ENCODE measurements around the gene NIF3L1. TPM values are rescaled to one million over a fixed set of nuclear protein-coding genes. Genes with fewer than 3 reads are reported as not detected.

Gene NIF3L1
- total and polyA plus RNA-seq, 2 of the 13 experiments (the other 11 are each of a cell fraction or from before 2014, with no cell fraction given): 67.9 to 75.2 TPM

- TF ChIP-seq HMGXB3 (CRISPR knock-in tag; IDR thresholded peaks at IDR 0.05; ENCODE audit: borderline replicate concordance) (peak; percentile 94), AGO1 (IDR thresholded peaks at IDR 0.05; ENCODE audit: low read depth, low read length, poor library complexity, severe bottlenecking) (no peak), DR1 (CRISPR knock-in tag; IDR thresholded peaks at IDR 0.05) (peak; percentile 72; the same call in 1 of the 2 replicates), E2F5 (CRISPR knock-in tag; conservative IDR thresholded peaks at IDR 0.05) (peak; percentile 72; the same call in 1 of the 2 replicates), PLSCR1 (CRISPR knock-in tag; IDR thresholded peaks at IDR 0.05; ENCODE audit: borderline replicate concordance) (no peak), MAFG (CRISPR knock-in tag; IDR thresholded peaks at IDR 0.05) (no peak), ATF3 (CRISPR knock-in tag; IDR thresholded peaks at IDR 0.05) (peak; percentile 11), FOXA3 (CRISPR knock-in tag; IDR thresholded peaks at IDR 0.05) (peak; percentile 3; the same call in 1 of the 2 replicates), HDAC6 (IDR thresholded peaks at IDR 0.05; ENCODE audit: low read depth, low read length) (no peak), ZNF546 (CRISPR knock-in tag; conservative IDR thresholded peaks at IDR 0.05) (peak; percentile 80; the same call in 1 of the 2 replicates), GATA4 (IDR thresholded peaks at IDR 0.05; ENCODE audit: borderline replicate concordance, low read depth) (peak; percentile 24; the same call in 1 of the 2 replicates), NCOA1 (CRISPR knock-in tag; IDR thresholded peaks at IDR 0.05) (no peak), ZMYM4 (CRISPR knock-in tag; IDR thresholded peaks at IDR 0.05) (peak; percentile 88), SMAD1 (CRISPR knock-in tag; IDR thresholded peaks at IDR 0.05; ENCODE audit: borderline replicate concordance, low read depth) (peak; percentile 65; the same call in 1 of the 2 replicates), MTA1 (CRISPR knock-in tag; IDR thresholded peaks at IDR 0.05; ENCODE audit: borderline replicate concordance) (peak; percentile 24; the same call in 1 of the 2 replicates), SNAPC5 (CRISPR knock-in tag; IDR thresholded peaks at IDR 0.05; ENCODE audit: borderline replicate concordance) (no peak; the same call in 1 of the 2 replicates), ZFP37 (CRISPR knock-in tag; IDR thresholded peaks at IDR 0.05; ENCODE audit: borderline replicate concordance) (peak; percentile 78; the same call in 1 of the 2 replicates), ZBTB20 (CRISPR knock-in tag; IDR thresholded peaks at IDR 0.05; ENCODE audit: borderline replicate concordance, low read depth) (no peak), SAFB2 (CRISPR knock-in tag; IDR thresholded peaks at IDR 0.05; ENCODE audit: borderline replicate concordance, low read depth) (no peak)
These were observed at the start of gene NIF3L1, which contains the start of gene PPIL3 (continued) for GRCh38 chr2:200888704-200889625.
